Fibroblast of skin of left biceps (primary cell): ENCODE results near the gene POLR1C.
"Not testable (repeated sequence)": the region's sequence is repeated elsewhere in the genome, so short reads cannot be mapped to it uniquely, and the experiment has no call there.

Experiments used
- DNase-seq, 2 experiments: peaks; one replicate each; pipeline ENCODE4 v3.0.0-alpha.2; 2013; ENCODE audit warnings: low read depth in 2 of 2

POLR1C gene

GRCh38 chr6:43516697-43517504 is at the start of gene POLR1C, which contains the start of gene YIPF3:
Gene POLR1C, plus strand, starts transcription at chr6:43517089. Its CDS starts 21 bp downstream, at chr6:43517110.
Gene YIPF3, minus strand, starts transcription at chr6:43516926. Its CDS starts 119 bp downstream, at chr6:43516807.
- DNase-seq: peak; percentile 90 to 92

GRCh38 chr6:43467265-43467664 is 49.6 kb upstream of the POLR1C start:
- DNase-seq: not testable (repeated sequence)

- DNase-seq: no peak
Observed at GRCh38 chr6:43467752-43468151, 49.1 kb upstream of the POLR1C start.

GRCh38 chr6:43468240-43468639 is 48.6 kb upstream of the POLR1C start:
- DNase-seq: no peak

- no peak for DNase-seq
Observed at GRCh38 chr6:43468748-43469681, 47.9 kb upstream of the POLR1C start.

GRCh38 chr6:43469947-43470346 is 46.9 kb upstream of the POLR1C start:
- no peak for DNase-seq

- DNase-seq: no peak
Observed at GRCh38 chr6:43471399-43471798, 45.5 kb upstream of the POLR1C start.

- no peak for DNase-seq
Observed at GRCh38 chr6:43472515-43472914, 44.4 kb upstream of the POLR1C start.

GRCh38 chr6:43475516-43475915 is 41.4 kb upstream of the POLR1C start:
- DNase-seq: no peak

GRCh38 chr6:43476746-43477145 is 40.1 kb upstream of the POLR1C start:
- no peak for DNase-seq

- peak; percentile 55 to 57 for DNase-seq
Observed at GRCh38 chr6:43477235-43478007, 39.5 kb upstream of the POLR1C start, which contains the start of gene TJAP1. Gene TJAP1, plus strand, starts transcription at chr6:43477570. Its CDS starts 21,432 bp downstream, at chr6:43499002.

GRCh38 chr6:43478008-43478372 is 38.9 kb upstream of the POLR1C start:
- DNase-seq: no peak

- no peak for DNase-seq
Observed at GRCh38 chr6:43481075-43481474, 35.8 kb upstream of the POLR1C start.

- DNase-seq: no peak
Observed at GRCh38 chr6:43481591-43482236, 35.2 kb upstream of the POLR1C start.

- no peak for DNase-seq
Observed at GRCh38 chr6:43488667-43489276, 28.1 kb upstream of the POLR1C start.

GRCh38 chr6:43489277-43490072 is 27.4 kb upstream of the POLR1C start:
- no peak for DNase-seq

- no peak for DNase-seq
Observed at GRCh38 chr6:43490523-43490939, 26.4 kb upstream of the POLR1C start.

- no peak for DNase-seq
Observed at GRCh38 chr6:43491750-43492661, 24.9 kb upstream of the POLR1C start.

- no peak for DNase-seq
Observed at GRCh38 chr6:43492673-43493072, 24.2 kb upstream of the POLR1C start.
